DMS153 treated with DMSO at 0.1 percent for 48 hours (cell line): ENCODE results near the gene C2orf68.
"Not testable (repeated sequence)": the region's sequence is repeated elsewhere in the genome, so short reads cannot be mapped to it uniquely, and the experiment has no call there.

ENCODE experiments used
- DNase-seq: peaks from one replicate; lab custom pipeline; 2025; ENCODE audit not compliant: unreplicated experiment; lab: John Stamatoyannopoulos, UW

C2orf68 gene

GRCh38 chr2:85583667-85584353 lies 28.1 kb downstream of the C2orf68 start:
- DNase-seq = no peak

- no peak for DNase-seq
Observed at GRCh38 chr2:85582492-85582891, 29.4 kb downstream of the C2orf68 start.

DNA sequence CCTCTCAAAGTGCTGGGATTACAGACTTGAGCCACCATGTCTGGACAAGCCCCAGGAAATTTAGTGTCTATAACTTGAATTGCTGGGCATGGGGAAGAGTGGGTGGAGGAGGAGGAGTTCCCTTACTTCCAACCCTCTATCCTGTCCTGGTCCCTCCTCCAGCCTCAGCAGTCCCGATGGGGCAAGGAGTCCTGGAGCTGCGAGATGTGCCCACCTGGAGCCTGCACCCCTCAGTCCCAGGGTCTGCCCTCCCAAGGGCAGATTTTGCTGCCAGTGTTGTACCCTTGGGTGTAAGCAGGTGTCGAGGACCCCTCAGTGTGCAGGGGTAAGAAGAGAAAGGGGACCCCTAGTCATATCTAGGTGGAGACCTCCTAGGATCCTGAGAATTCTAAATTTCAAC lies 31.7 kb downstream of the C2orf68 start:
- DNase-seq = no peak

DNA sequence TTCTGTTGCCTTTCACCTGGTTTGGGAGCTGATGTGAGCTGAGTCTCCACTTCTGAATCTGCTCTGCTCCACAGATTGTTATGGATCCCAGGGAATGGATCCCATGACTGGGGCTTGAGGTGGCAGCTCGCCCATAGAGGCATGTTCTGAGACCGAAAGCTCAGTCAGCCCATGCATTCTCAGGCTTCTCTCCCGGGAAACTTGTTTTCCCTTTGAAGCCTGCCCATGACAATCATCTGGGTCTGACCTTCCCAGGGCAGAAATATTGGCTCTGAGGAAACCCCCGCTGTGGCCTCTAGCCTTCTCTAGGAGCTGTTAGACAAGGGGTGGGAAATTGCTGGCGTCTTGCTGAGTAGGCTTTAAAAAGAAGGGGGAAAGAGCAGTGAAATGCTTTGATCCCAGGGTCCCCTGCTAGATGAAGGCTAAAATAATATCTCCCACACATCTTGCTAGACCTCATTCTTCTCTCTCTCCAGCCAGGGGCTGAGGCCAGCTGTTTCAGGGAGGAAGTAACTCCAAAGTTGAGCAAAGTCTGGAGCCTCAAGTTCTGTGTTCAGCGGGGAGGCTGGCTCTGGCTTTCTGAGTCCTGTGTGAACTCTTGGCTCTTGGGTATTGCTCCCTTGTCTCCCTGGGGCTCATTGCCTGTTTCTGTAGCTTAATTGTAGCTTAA lies 32.5 kb downstream of the C2orf68 start:
- no peak for DNase-seq

GRCh38 chr2:85578243-85579180 lies 33.4 kb downstream of the C2orf68 start:
- no peak for DNase-seq

DNA sequence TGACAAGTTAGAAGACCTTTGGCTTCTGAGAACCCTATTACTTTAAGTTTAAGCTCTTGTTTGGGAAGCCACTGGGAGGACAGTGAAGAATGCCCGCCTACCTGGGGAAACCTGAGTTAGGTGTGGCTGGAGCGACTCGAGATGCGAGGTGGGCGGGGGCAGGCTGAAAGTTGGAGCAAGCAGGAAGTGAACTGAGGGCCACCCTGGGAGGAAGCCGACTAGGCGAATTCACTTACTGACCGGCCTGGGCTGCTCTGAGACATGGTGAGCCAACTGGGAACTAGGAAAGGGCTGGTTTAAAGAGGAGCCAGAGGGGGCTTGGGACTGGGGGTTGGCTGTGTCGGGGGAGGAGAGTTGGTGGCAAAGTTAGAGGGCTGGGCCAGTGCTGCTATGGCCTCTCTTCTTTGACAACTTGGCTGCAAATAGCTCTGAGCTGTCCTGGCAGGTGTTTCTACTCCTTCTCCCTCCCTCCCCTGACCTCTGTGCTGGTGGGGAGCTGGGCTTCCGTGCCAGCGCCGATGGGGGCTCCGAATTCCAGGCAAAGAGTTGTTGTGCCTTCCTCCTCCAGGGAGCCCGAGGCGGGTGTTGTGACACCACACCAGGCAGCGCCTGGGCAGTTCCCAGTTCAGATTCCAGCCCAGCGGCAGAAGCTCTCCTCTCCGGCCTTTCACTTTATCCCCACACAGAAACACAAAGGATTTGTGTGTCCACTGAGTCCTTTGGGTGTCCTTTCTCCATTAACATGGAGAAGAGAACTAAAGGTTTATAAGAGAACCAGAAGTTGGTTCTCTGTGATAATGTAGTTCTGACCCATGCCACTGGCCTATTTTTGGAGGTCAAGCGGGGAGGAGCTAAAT lies 34.3 kb downstream of the C2orf68 start, which contains the start of gene VAMP8:
TSS of gene VAMP8 (plus strand) at position 201 of the 857 bp plus-strand sequence. CDS start at position 262, 61 bp downstream.
- peak; percentile 36 for DNase-seq

- no peak for DNase-seq
Observed at GRCh38 chr2:85577063-85577385, 34.8 kb downstream of the C2orf68 start.

DNA sequence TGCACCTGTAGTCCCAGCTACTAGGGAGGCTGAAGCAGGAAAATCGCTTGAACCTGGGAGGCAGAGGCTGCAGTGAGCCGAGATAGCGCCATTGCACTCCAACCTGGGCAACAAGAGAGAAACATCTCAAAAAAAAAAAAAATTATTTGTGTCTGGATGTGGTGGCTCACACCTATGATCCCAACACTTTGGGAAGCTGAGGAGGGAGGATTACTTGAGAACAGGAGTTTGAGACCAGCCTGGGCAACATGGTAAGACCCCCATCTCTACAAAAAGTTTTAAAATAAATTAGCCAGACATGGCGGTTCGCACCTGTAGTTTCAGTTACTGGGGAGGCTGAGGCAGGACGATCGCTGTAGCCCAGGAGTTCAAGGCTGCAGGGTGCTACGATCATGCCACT lies 36.1 kb downstream of the C2orf68 start:
- no peak for DNase-seq

GRCh38 chr2:85566265-85566664 lies 45.6 kb downstream of the C2orf68 start:
- DNase-seq = no peak

- DNase-seq = no peak
Observed at GRCh38 chr2:85564144-85564563, 47.7 kb downstream of the C2orf68 start.

DNA sequence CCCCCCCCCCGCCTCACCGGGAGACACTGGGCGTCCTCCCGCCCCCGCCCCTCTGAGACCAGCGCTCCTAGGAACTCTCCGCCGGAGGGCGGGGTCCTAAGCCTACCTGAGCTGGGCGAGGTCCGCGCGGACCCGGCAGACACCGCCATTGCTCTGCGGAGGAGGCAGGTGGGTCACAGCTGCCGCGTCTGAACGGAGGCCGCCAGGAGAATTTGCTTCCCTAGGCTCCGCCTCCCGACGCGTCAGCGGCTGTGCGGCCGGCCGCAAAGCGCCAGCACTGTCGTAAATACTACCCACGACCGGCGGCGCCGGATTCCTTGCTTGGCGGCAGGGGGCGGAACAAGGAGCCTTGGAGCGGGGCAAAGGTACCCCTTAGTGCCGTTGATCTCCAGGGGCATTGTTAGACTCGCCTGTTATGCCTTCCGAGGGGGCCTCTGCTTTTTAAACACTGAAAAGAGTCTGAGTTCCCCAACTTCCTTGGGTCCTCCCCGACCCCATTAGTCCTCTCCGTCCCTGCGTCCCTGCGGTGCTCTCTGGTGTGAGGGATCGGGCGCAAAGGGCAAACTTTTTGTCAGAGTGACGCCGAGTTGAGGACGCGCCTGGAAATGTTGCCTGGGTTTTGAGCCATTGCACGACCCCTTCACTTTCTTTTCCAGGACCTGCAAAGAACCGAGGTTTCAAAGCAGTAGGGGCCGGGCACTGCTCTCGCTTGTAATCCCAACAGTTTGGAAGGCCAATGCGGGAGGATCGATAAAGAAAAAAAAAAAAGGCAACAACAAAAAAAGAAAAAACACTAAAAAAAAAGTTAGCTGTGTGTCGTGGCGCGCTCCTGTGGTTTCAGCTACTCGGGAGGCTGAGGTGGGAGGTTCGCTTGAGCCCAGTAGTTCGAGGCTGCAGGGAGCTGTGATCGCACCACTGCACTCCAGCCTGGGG lies 50.3 kb downstream of the C2orf68 start, which contains the start of gene GGCX:
TSS of gene GGCX (minus strand) at position 214 of the 933 bp plus-strand sequence. CDS start at position 149, 65 bp downstream.
- DNase-seq = peak; percentile 90

GRCh38 chr2:85560812-85561279 lies 51.0 kb downstream of the C2orf68 start:
- DNase-seq = no peak

- DNase-seq = not testable (repeated sequence)
Observed at GRCh38 chr2:85560403-85560726, 51.5 kb downstream of the C2orf68 start.

DNA sequence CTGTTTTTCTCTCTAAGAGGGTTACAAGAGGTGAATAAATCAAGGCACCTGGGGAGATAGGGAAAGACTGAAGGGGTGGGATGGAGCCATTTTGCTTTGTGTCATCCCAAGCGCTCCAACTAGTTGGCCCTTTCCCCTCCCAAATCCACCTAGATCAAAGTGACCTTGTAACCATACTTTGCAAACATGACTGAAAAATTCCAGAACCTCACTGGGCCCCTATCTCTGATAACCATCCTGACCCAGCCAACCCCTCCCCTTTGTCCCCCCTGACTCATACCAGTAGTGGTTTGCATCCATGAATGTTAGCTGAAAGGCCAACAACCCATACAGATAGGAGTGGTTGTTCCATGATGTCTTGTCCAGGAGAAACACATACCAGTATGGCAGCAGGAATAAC lies 53.7 kb downstream of the C2orf68 start:
- DNase-seq = no peak

DNA sequence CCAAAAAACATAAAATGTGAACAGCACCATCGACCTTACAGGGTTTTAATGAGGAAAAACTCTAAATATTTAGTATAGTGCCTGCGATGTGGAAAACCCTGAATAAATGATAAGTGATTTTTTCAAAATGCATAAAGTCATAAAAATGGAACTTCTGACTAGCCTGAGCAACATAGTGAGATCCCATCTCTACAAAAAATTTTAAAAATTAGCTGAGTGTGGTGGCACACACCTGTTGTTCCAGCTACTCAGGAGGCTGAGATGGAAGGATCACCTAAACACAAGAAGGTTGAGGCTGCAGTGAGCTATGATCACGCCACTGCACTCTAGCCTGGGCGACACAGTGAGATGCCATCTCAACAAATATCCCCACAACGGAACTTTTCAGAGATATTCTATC lies 54.7 kb downstream of the C2orf68 start:
- DNase-seq = no peak
